Testis (tissue), 2 donors: ENCODE measurements around the gene RIOK2.

ENCODE experiments used
- POLR2A ChIP-seq: fragments of 450-650 bp; IDR thresholded peaks from one replicate; pipeline ENCODE4 v1.6.1; 2017; ENCODE audit warnings: antibody characterized with exemption, mild to moderate bottlenecking, moderate library complexity
- TF ChIP-seq, protein P1 (sequence below), 3 experiments: fragments of 450-650 bp in 2 of 3; fragments of 200-600 bp in 1 of 3; sonication (generic) in 1 of 3; IDR thresholded peaks; one replicate each; pipeline ENCODE4 v1.5.1; 2016 to 2019; ENCODE audit warnings: antibody characterized with exemption in 3 of 3, mild to moderate bottlenecking in 2 of 3, moderate library complexity in 1 of 3

DNA sequence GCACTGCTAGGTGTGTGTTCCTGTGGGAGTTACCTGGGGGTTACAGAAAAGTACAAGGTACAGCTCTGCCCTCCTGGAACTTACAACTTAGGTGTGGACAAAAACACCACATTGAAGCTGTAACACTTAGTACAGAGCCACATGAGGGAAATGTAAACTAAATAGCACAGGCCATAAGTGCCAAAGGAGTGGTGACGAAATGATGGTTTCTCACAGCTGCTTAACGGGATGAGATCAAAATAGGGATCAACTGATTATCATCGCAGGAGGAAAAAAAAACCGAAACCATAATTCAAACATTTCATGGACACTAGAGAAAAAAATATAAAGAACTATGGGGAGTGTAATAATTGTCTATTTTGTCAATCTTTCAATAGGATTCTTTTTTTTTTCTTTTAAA is 46.6 kb downstream of the RIOK2 start:
- TF ChIP-seq, protein P1, sequence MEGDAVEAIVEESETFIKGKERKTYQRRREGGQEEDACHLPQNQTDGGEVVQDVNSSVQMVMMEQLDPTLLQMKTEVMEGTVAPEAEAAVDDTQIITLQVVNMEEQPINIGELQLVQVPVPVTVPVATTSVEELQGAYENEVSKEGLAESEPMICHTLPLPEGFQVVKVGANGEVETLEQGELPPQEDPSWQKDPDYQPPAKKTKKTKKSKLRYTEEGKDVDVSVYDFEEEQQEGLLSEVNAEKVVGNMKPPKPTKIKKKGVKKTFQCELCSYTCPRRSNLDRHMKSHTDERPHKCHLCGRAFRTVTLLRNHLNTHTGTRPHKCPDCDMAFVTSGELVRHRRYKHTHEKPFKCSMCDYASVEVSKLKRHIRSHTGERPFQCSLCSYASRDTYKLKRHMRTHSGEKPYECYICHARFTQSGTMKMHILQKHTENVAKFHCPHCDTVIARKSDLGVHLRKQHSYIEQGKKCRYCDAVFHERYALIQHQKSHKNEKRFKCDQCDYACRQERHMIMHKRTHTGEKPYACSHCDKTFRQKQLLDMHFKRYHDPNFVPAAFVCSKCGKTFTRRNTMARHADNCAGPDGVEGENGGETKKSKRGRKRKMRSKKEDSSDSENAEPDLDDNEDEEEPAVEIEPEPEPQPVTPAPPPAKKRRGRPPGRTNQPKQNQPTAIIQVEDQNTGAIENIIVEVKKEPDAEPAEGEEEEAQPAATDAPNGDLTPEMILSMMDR (IDR thresholded peaks at IDR 0.05), result no peak
- no peak for TF ChIP-seq POLR2A
